Hepatic stellate cell (primary cell): ENCODE results near the gene TAF13.
"Not testable (repeated sequence)": the region's sequence is repeated elsewhere in the genome, so short reads cannot be mapped to it uniquely, and the experiment has no call there.

Source experiments
- DNase-seq: peaks from one replicate; pipeline ENCODE4 v3.0.0; 2011; ENCODE audit warnings: low spot score

TAF13 gene

DNA sequence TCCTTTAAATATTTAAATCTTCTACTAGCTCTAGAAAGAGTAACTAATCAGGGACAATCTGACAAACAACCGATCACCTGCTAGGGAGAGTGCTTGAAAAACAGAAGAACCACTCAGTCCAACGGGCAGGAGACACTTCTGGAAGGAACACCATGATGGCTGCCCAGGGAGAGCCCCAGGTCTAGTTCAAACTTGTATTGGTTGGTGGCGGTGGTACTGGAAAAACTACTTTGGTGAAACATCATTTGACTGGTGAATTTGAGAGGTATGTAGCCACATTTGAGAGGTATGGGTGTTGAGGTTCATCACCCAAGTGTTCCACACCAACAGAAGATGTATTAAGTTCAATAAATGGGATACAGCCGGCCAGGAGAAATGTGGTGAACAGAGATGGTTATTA lies 29.1 kb downstream of the TAF13 start:
- DNase-seq, result no peak

- DNase-seq, result no peak
Observed at GRCh38 chr1:109045595-109045994, 30.2 kb downstream of the TAF13 start.

GRCh38 chr1:109041621-109042468 lies 34.0 kb downstream of the TAF13 start, which contains the start of gene WDR47:
TSS of gene WDR47 (minus strand) at chr1:109042102. CDS start at chr1:109023512, 18,590 bp downstream.
- peak; percentile 98 for DNase-seq

- DNase-seq, result peak; percentile 38
Observed at GRCh38 chr1:109040989-109041620, 34.7 kb downstream of the TAF13 start.

- no peak for DNase-seq
Observed at GRCh38 chr1:109040627-109040988, 35.2 kb downstream of the TAF13 start.

GRCh38 chr1:109034382-109034781 lies 41.4 kb downstream of the TAF13 start:
- DNase-seq, result no peak

GRCh38 chr1:109029493-109029892 lies 46.3 kb downstream of the TAF13 start:
- not testable (repeated sequence) for DNase-seq

DNA sequence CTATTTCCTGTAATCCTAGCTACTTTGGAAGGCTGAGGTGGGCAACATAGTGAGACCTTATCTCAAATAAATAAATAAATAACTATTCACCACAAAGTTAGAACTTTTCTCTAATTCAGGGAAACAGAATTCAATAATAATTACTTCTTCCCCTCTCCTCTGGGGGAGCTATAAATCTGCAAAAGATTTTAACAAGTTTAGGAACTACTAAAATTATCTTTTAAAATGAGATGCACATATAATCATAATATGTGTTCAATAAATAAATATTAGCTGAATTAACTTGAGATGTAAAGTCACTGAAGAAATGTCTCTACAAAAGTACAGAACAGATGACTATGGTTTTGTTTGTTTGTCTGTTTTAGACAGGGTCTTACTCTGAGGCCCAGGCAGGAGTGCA lies 48.0 kb downstream of the TAF13 start:
- DNase-seq, result no peak

DNA sequence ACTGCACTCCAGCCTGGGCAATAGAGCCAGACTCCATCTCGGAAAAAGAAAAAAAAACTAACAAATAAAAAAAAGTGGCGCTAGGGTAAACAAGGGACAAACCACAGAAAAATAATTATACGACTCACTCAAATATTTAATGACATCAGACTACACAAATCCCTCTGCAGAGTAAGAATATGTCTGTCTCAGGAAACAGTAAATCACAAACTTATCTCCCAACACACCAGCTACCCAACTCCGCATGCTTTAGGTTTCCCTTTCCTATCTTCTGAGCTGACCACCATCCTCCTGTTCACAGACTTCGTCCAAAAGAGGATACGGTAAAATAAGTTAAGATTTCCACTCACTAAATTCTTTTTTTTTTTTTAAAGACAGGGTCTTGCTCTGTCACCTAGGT lies 50.1 kb downstream of the TAF13 start:
- no peak for DNase-seq

GRCh38 chr1:109024646-109025045 lies 51.2 kb downstream of the TAF13 start:
- DNase-seq, result no peak

DNA sequence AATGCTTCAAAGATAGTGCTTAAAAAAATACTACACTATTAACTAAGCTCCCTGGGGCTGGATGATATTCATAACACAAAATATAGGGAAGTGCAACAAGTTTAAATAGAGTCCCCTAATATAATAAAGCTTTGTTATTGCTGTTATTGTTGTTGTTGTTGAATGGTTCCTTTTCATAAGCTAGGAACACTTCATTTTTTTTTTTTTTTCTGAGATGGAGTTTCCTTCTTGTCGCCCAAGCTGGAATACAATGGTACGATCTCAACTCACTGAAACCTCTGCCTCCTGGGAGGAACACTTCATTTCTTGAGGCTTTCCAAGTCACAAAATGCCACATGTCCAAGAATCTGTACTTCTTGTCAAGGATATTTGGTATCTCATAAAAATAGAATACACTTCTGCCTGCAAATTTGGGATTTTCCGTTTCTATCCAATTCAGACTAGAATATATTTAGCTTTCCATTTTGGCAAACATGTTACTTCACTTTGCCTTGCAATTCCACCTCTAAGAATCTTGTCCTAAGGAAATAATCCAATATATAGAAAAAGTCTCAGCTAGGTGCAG lies 55.0 kb downstream of the TAF13 start:
- DNase-seq, result no peak

GRCh38 chr1:109017719-109018118 lies 58.1 kb downstream of the TAF13 start:
- not testable (repeated sequence) for DNase-seq

DNA sequence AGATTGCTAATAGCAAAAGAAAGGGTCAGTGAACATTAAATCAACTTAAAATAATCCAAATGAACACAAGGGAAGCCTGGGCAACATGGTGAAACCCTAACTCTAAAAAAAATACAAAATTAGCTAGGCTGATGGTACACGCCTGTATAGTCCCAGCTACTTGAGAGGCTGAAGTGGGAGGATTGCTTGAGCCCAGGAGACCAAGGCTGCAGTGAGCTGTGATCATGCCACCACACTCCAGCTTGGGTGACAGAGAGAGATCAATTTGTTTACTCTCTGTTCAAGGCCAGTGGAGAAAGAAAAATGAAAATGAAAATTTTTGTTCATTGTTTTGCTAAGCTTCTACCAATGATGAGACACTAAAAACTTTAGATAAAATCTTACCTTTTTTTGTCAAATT lies 58.7 kb downstream of the TAF13 start:
- no peak for DNase-seq
